Glomerular visceral epithelial cell (primary cell): Measurements from ENCODE around the gene SLC38A10.

Experiments
- DNase-seq: peaks from one replicate; pipeline ENCODE4 v3.0.0-alpha.2; 2016; ENCODE audit errors: extremely low spot score

SLC38A10 gene

GRCh38 chr17:81295031-81295675 is at the start of gene SLC38A10:
TSS of gene SLC38A10 (minus strand) at chr17:81295307. CDS start at chr17:81294921, 386 bp downstream.
- DNase-seq = peak; percentile 84

GRCh38 chr17:81342269-81343070 is 47.4 kb upstream of the SLC38A10 start:
- DNase-seq = no peak

- DNase-seq = no peak
Measured at GRCh38 chr17:81341516-81342268, 46.6 kb upstream of the SLC38A10 start.

- no peak for DNase-seq
Measured at GRCh38 chr17:81340607-81341515, 45.8 kb upstream of the SLC38A10 start.

- peak; percentile 68 for DNase-seq
Measured at GRCh38 chr17:81339534-81340296, 44.6 kb upstream of the SLC38A10 start.

- DNase-seq = no peak
Measured at GRCh38 chr17:81339191-81339533, 44.1 kb upstream of the SLC38A10 start.

- DNase-seq = no peak
Measured at GRCh38 chr17:81338274-81339190, 43.4 kb upstream of the SLC38A10 start.

- no peak for DNase-seq
Measured at GRCh38 chr17:81337476-81337879, 42.4 kb upstream of the SLC38A10 start.

- DNase-seq = no peak
Measured at GRCh38 chr17:81336930-81337325, 41.8 kb upstream of the SLC38A10 start.

GRCh38 chr17:81336296-81336929 is 41.3 kb upstream of the SLC38A10 start:
- DNase-seq = no peak

GRCh38 chr17:81335773-81336157 is 40.7 kb upstream of the SLC38A10 start:
- DNase-seq = no peak

GRCh38 chr17:81334987-81335772 is 40.1 kb upstream of the SLC38A10 start:
- no peak for DNase-seq

GRCh38 chr17:81334391-81334901 is 39.3 kb upstream of the SLC38A10 start:
- DNase-seq = no peak

- no peak for DNase-seq
Measured at GRCh38 chr17:81333616-81334368, 38.7 kb upstream of the SLC38A10 start.

- DNase-seq = no peak
Measured at GRCh38 chr17:81332914-81333528, 37.9 kb upstream of the SLC38A10 start.

GRCh38 chr17:81332118-81332834 is 37.2 kb upstream of the SLC38A10 start:
- no peak for DNase-seq
